ENCODE data around the gene MAPK8IP2. TPM values are rescaled to one million over a fixed set of nuclear protein-coding genes. Genes with fewer than 3 reads are reported as not detected.
A peak's percentile ranks its signal among the peaks of the same experiment; 100 is the strongest.

The MAPK8IP2 gene
- total RNA-seq, 1 donor from 2014 or later: not detected

- H3K36me3 ChIP-seq: no peaks in the 10 kb centered on the region
- H3K4me2 ChIP-seq: peak within 1 kb of the TSS; percentile 94
- peaks cover 5% of the 10 kb centered on the region for H3K4me1 ChIP-seq
- TF ChIP-seq CTCF (IDR thresholded peaks at IDR 0.05) (peak; percentile 85), EZH2 (IDR thresholded peaks at IDR 0.05) (no peak)
- H3K27ac ChIP-seq: no peak within 1 kb of the TSS
- DNase-seq (ENCODE audit: low spot score): peak; percentile 99
- peak within 1 kb of the TSS; percentile 95 for H2AFZ ChIP-seq (replicated peaks)
- Mint-ChIP-seq H3K27me3 (ENCODE audit: insufficient read depth, low read depth) (peaks cover 14% of the 10 kb centered on the region), H3K4me3 (peak within 1 kb of the TSS; percentile 95), H3K4me1 (peaks cover 11% of the 10 kb centered on the region), H3K9me3 (no peaks in the 10 kb centered on the region), H3K27ac (peak within 1 kb of the TSS; percentile 57), H3K36me3 (peaks cover under 1% of the 10 kb centered on the region)
- H4K20me1 ChIP-seq (ENCODE audit: low read depth): no peaks in the 10 kb centered on the region
- no peaks in the 10 kb centered on the region for H3K79me2 ChIP-seq (ENCODE audit: low read depth)
- peak within 1 kb of the TSS; percentile 82 for H3K4me3 ChIP-seq
- H3K9me3 ChIP-seq (ENCODE audit: low read depth): no peaks in the 10 kb centered on the region
- H3K27me3 ChIP-seq: peaks cover 25% of the 10 kb centered on the region
- H3K9ac ChIP-seq: no peak within 1 kb of the TSS
- H3F3A ChIP-seq (ENCODE audit: low read depth): peaks cover 11% of the 10 kb centered on the region
These were observed 37.8 kb upstream of the MAPK8IP2 start, which contains the start of gene SYCE3 for GRCh38 chr22:50562523-50563412. TSS of gene SYCE3 (minus strand) at chr22:50562919. CDS start at chr22:50556405, 6,514 bp downstream.

GRCh38 chr22:50563413-50564160 lies 37.0 kb upstream of the MAPK8IP2 start:
- Histone ChIP-seq H4K20me1 (ENCODE audit: low read depth) (no peaks in the 10 kb centered on the region), H3K4me2 (peak overlapping the region; percentile 94), H3F3A (ENCODE audit: low read depth) (peaks cover 11% of the 10 kb centered on the region), H3K4me3 (peak overlapping the region; percentile 82), H3K9me3 (ENCODE audit: low read depth) (no peaks in the 10 kb centered on the region), H2AFZ (replicated peaks) (peak overlapping the region; percentile 95), H3K4me1 (peaks cover 5% of the 10 kb centered on the region), H3K9ac (no peak overlapping the region), H3K27me3 (peaks cover 25% of the 10 kb centered on the region), H3K36me3 (no peaks in the 10 kb centered on the region), H3K27ac (no peak overlapping the region), H3K79me2 (ENCODE audit: low read depth) (no peaks in the 10 kb centered on the region)
- TF ChIP-seq EZH2 (IDR thresholded peaks at IDR 0.05): no peak
- no peak for TF ChIP-seq CTCF (IDR thresholded peaks at IDR 0.05)
- TF ChIP-seq EZH2phosphoT487 (IDR thresholded peaks at IDR 0.05): no peak
- Mint-ChIP-seq H3K4me3 (peak overlapping the region; percentile 95), H3K27me3 (ENCODE audit: insufficient read depth, low read depth) (peaks cover 12% of the 10 kb centered on the region), H3K4me1 (peaks cover 11% of the 10 kb centered on the region), H3K9me3 (no peaks in the 10 kb centered on the region), H3K36me3 (peaks cover 3% of the 10 kb centered on the region), H3K27ac (peak overlapping the region; percentile 57)
- DNase-seq (ENCODE audit: low spot score): no peak

- H3K4me3 Mint-ChIP-seq: peak overlapping the region; percentile 64
- no peak overlapping the region for H3K27ac ChIP-seq
- no peak for TF ChIP-seq CTCF (IDR thresholded peaks at IDR 0.05)
- no peak for TF ChIP-seq EZH2 (IDR thresholded peaks at IDR 0.05)
- TF ChIP-seq EZH2phosphoT487 (IDR thresholded peaks at IDR 0.05): no peak
These were observed 36.3 kb upstream of the MAPK8IP2 start for GRCh38 chr22:50564289-50564688.

More at GRCh38 chr22:50564289-50564688, 36.3 kb upstream of the MAPK8IP2 start:
- Histone ChIP-seq H3K4me3 (no peak overlapping the region), H3K4me1 (peaks cover 5% of the 10 kb centered on the region), H4K20me1 (ENCODE audit: low read depth) (no peaks in the 10 kb centered on the region), H3K9ac (no peak overlapping the region), H3K9me3 (ENCODE audit: low read depth) (no peaks in the 10 kb centered on the region), H3K4me2 (no peak overlapping the region), H2AFZ (replicated peaks) (no peak overlapping the region), H3F3A (ENCODE audit: low read depth) (peaks cover 11% of the 10 kb centered on the region), H3K79me2 (ENCODE audit: low read depth) (no peaks in the 10 kb centered on the region), H3K36me3 (no peaks in the 10 kb centered on the region), H3K27me3 (peaks cover 25% of the 10 kb centered on the region)
- H3K9me3 Mint-ChIP-seq: no peaks in the 10 kb centered on the region
- no peak overlapping the region for H3K27ac Mint-ChIP-seq
- H3K36me3 Mint-ChIP-seq: peaks cover 3% of the 10 kb centered on the region
- H3K4me1 Mint-ChIP-seq: peaks cover 11% of the 10 kb centered on the region
- no peak for DNase-seq (ENCODE audit: low spot score)
- H3K27me3 Mint-ChIP-seq (ENCODE audit: insufficient read depth, low read depth): peaks cover 10% of the 10 kb centered on the region
